Skin epidermis (tissue), 12 donors: Measurements from ENCODE around the gene C1orf74.

Experiments used
- H3K27ac ChIP-seq, 21 experiments: fragments of 200-600 bp; sonication (generic) in 11 of 21; one replicate each; pipeline ENCODE4 v1.5.0; 2020; ENCODE audit warnings: mild to moderate bottlenecking in 3 of 21, inconsistent platforms in 2 of 21, moderate library complexity in 2 of 21
- H3K4me3 ChIP-seq, 7 experiments: fragments of 200-600 bp; sonication (generic) in 2 of 7; one replicate each; pipeline ENCODE4 v1.5.0; 2020; ENCODE audit warnings: inconsistent platforms in 2 of 7, mild to moderate bottlenecking in 2 of 7, moderate library complexity in 1 of 7

C1orf74 gene

GRCh38 chr1:209784265-209785169 lies at the start of gene C1orf74:
Gene C1orf74, minus strand, starts transcription at chr1:209784559. Its CDS starts 925 bp downstream, at chr1:209783634.
- peak within 1 kb of the TSS; percentile 37 to 96 (median 89) for H3K27ac ChIP-seq
- H3K4me3 ChIP-seq = peak within 1 kb of the TSS; percentile 43 to 68 (median 50)

DNA sequence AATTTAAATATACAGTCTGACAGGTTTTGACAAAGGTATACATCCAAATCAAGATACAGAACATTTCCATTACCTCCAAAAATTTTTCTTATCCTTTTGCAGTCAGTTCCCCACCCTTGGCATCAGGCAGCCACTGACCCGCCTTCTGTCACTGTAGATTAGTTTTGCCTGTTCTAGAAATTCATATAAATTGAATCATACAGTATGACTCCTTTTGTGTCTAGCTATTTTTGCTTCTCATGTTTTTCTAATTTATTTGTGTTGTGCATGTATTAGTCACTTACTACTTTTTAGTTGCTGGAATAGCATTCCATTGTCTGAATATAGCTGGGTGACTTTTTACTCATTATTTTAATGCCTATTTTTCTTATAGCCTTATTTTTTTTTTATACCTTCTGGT lies 47.3 kb upstream of the C1orf74 start:
- H3K27ac ChIP-seq = peak overlapping the region in 2 of 21 experiments; percentile 38 to 55
- no peak overlapping the region for H3K4me3 ChIP-seq

GRCh38 chr1:209830722-209831121 lies 46.4 kb upstream of the C1orf74 start:
- Histone ChIP-seq H3K4me3 (no peak overlapping the region), H3K27ac (peak overlapping the region in 1 of 21 experiments; percentile 55)

DNA sequence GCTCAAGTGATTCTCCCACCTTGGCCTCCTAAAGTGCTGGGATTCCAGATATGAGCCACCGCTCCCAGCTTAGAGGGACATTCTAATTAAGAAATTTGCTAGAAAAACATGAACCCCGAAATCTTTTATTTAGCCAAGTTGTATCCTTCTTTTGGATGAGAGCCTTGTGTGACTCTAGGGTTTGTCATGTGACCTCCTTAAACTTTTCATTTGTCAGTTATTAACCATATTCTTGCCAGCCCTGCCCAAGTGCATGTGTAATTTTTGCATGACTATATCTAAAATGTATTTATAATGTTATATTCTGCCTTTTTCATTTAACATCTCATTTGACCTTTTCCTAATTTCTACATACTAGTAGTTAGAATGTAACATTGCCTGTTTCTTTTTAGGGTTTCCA lies 45.4 kb upstream of the C1orf74 start:
- no peak overlapping the region for H3K4me3 ChIP-seq

DNA sequence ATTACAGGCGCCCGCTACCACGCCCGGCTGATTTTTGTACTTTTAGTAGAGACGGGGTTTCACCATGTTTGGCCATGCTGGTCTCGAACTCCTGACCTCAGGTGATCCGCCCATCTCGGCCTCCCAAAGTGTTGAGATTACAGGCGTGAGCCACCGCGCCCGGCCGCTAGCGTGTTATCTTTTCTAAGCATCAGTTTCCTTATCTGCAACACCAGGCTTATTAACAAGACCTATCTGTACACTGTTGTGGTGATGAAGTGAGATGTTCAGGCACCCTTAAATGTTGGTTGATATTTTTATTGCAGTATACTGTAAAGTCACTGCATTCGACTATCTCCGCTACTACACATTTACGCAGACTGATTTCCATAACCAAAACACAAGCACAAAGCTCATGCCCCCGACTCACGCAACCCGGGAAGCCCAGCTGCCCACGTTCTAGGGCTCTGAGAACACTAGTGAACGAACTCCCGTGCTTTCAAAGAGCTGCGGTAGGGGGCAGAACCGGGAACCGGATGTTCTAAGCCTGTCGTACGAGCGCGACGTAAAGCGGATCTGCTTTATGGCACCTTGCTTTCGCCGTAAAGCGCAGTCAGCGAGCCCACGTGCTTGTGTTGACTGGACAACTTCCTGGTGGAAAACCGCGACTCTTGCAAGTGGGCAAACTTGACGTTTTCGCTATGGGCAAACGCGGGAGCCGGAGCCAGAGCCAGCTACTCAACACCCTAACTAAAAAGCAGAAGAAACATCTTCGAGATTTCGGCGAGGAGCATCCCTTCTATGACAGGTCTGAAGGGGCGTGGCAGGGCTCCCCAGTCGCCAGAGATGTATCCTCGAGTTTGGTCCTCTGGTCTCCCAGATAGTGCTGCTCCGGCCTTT lies 43.3 kb upstream of the C1orf74 start, which contains the start of gene UTP25:
UTP25 (plus strand) TSS at position 589 of the 879 bp plus-strand sequence; CDS start at position 681, 92 bp downstream.
- Histone ChIP-seq H3K4me3 (peak within 1 kb of the TSS; percentile 56 to 92 (median 73)), H3K27ac (peak within 1 kb of the TSS; percentile 29 to 90 (median 77))

More for the DNA sequence above, 45.4 kb upstream of the C1orf74 start:
- H3K27ac ChIP-seq = no peak overlapping the region

GRCh38 chr1:209825591-209826434 lies 41.5 kb upstream of the C1orf74 start:
- Histone ChIP-seq H3K27ac (peak overlapping the region in 15 of 21 experiments; percentile 12 to 75 (median 33)), H3K4me3 (no peak overlapping the region)

DNA sequence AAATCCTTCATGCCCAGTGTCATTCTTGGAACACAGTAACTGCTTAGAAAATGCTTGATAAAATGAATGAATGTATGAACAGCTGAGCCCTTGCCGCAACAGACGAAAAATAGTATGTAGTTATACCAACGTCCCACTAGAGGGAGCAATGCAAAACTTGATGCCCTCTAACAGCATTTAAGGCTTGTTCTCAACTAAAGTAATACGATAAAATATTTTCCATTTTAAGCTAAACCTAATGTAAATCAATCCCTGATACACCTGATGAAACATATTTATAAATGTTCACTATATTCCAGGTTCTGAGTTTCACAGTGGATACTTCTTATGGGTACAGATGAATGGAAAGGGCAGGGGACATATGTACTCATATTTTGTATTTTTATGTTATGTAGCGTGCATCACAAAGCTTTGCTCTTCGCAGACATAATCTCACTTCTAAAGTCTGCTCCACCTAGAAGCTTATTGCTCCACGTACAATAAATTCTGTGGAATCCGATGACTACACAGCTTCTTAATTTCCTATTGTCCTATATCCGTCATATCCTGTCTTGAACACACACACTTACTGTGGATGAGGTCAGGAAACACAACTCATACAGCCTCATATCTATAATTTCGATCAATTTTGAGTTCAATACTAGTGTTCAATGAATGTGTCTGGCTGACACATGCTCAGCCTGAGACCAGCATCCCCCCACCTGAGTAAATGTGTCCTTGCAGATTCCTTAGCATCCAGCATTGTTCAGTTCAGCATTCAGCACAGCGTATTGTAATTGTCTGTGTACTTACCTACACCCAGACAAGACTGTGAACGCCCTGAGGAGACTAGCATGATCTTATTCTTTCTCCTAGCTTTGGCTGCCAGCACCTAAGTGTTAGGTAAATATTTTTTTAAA lies 39.0 kb upstream of the C1orf74 start:
- H3K4me3 ChIP-seq = no peak overlapping the region

GRCh38 chr1:209822706-209823105 lies 38.3 kb upstream of the C1orf74 start:
- H3K4me3 ChIP-seq = no peak overlapping the region
- peak overlapping the region in 13 of 21 experiments; percentile 23 to 76 (median 61) for H3K27ac ChIP-seq

More for the DNA sequence above, 39.0 kb upstream of the C1orf74 start:
- H3K27ac ChIP-seq = peak overlapping the region in 19 of 21 experiments; percentile 6 to 76 (median 54)

DNA sequence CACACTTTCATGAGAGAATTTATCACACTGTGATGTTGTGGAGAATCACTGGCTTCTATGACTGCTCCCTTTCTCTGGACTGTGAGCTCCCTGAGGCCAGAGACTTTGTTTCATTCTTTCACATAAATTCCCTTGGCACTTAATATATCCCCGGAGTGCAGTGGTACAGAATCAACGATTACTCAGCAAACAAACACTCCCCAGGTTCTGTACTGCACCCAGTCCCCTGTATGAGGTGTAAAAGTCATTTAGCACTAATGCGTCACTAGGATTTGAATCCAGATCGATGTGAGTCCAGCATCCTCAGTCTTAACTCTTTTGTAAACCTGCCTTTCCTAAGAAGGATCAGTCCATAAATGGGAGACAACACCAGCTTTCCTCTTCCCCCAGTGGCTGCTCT lies 36.6 kb upstream of the C1orf74 start:
- H3K27ac ChIP-seq = no peak overlapping the region
- H3K4me3 ChIP-seq = no peak overlapping the region

DNA sequence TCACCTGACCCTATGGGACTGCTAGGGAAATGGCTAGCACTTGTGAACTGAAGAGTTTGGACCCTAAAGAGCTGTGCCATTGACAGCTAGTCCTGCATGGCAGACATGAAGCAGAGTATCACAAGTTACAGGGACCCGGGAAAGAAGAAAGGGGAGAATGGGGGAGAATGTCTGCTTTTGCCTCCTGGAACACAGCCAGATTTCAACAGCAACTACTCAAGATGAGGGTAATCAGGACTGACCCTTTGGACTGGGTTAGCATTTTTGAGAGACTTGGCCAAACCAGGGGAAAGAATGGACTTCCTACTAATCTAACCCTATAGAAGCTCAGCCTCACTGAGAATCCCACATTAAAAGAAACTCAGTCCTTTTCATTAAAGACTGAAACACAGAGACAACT lies 34.7 kb upstream of the C1orf74 start:
- no peak overlapping the region for H3K4me3 ChIP-seq
- no peak overlapping the region for H3K27ac ChIP-seq

GRCh38 chr1:209817691-209818090 lies 33.3 kb upstream of the C1orf74 start:
- Histone ChIP-seq H3K27ac (peak overlapping the region in 4 of 21 experiments; percentile 52 to 97 (median 80)), H3K4me3 (no peak overlapping the region)

GRCh38 chr1:209816923-209817322 lies 32.6 kb upstream of the C1orf74 start:
- Histone ChIP-seq H3K4me3 (no peak overlapping the region), H3K27ac (peak overlapping the region in 13 of 21 experiments; percentile 2 to 97 (median 87))

DNA sequence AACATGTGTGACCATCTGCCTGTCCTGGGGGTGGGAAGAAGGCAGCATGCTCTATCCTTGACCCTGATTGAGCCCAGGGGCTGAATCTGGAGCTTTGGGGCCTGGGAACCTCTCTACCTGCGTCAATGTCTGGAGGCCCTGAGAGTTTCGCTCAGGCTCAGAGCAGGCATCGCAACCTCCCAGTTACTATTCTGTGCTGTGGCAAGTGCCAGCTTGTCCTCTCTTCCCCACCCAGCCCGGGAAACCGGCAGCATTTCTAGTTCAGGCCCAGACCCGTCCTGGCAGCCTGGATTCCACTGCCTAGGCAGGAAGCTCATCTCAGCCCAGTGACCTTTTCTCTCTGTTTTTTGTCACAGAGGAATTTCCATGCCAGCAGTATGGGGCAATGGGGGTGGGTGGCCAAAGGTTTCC lies 31.6 kb upstream of the C1orf74 start:
- Histone ChIP-seq H3K4me3 (no peak overlapping the region), H3K27ac (peak overlapping the region in 20 of 21 experiments; percentile 57 to 97 (median 86))

DNA sequence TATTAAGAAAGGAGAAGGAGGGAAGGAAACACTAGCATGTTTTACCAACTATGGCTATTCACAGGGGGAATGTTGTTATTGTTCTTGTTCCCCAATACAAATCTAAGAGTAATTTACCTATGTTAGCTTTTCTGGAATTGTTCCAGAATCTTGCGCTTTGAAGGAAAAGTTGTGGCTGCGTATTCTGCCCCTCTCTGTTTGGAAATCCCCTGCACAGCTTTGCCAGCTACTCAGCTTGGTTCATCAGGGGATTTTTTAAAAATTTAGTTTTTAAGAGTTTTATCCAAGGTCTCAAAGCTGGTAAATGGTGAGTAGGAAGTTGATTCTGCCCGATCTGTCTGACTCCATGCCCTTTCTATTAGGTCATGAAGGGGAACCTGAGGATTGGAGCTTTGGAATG lies 31.1 kb upstream of the C1orf74 start:
- no peak overlapping the region for H3K4me3 ChIP-seq
- H3K27ac ChIP-seq = peak overlapping the region in 20 of 21 experiments; percentile 57 to 97 (median 86)

- peak overlapping the region in 2 of 21 experiments; percentile 83 to 97 for H3K27ac ChIP-seq
- H3K4me3 ChIP-seq = no peak overlapping the region
These were observed 29.5 kb upstream of the C1orf74 start for GRCh38 chr1:209813902-209814301.

- Histone ChIP-seq H3K27ac (no peak overlapping the region), H3K4me3 (no peak overlapping the region)
These were observed 26.4 kb upstream of the C1orf74 start for GRCh38 chr1:209810783-209811182.

DNA sequence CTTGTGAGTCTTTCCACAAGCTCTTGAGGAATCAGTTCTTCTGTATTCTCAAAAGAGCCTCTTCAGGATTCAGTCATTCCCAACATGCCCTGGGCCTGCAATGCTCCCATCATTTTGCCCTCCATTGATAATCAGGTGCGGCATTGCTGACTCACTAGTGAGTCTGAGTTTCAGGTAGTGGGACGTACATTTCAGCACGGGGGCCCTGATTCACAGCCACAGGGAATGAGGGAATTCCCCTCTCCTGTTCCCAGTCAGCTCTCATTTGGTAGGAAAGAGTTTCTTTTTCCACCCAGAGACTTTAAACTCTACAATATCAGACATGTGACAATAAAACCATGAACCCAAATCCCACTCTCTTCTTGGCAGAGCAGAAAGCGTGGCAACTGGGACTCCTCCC lies 25.3 kb upstream of the C1orf74 start:
- Histone ChIP-seq H3K27ac (peak overlapping the region in 3 of 21 experiments; percentile 18 to 59 (median 32)), H3K4me3 (no peak overlapping the region)

DNA sequence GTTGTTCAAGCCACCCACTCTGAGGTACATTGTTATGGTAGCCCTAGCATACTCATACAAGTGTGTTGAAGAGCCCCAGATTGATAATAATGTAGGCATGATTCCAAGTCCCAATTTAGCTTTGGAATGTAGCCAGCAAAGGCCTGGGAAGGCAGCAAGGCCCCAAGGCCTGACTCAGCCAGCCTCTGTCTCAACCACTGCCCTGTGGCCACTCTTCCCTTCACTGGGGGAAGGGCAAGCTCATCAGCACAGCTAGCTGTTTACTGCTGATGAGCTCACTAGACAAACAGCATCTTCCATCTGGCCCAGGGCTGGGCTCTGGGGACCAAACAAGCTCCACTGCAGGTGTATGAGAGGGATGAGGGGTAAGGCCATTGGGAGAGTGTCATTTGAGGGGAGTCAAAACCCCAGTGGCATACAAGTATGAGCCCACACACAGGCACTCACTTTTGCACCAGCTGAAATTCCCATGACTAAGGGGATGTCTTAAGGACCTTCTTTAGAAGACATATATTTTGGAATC lies 23.8 kb upstream of the C1orf74 start:
- Histone ChIP-seq H3K4me3 (no peak overlapping the region), H3K27ac (peak overlapping the region in 3 of 21 experiments; percentile 9 to 88 (median 29))
